ENCODE measurements around the gene DPP6.

The DPP6 gene

GRCh38 chr7:154871928-154872750 lies 819.9 kb downstream of the DPP6 start:
- no peak for DNase-seq

- DNase-seq: no peak
Observed at GRCh38 chr7:154872811-154873499, 820.8 kb downstream of the DPP6 start.

- no peak for DNase-seq
Observed at GRCh38 chr7:154873500-154874121, 821.4 kb downstream of the DPP6 start.

GRCh38 chr7:154874409-154875113 lies 822.4 kb downstream of the DPP6 start:
- no peak for DNase-seq

- no peak for DNase-seq
Observed at GRCh38 chr7:154875297-154875696, 823.1 kb downstream of the DPP6 start.

- no peak for DNase-seq
Observed at GRCh38 chr7:154876516-154876915, 824.3 kb downstream of the DPP6 start.

- no peak for DNase-seq
Observed at GRCh38 chr7:154877031-154877430, 824.8 kb downstream of the DPP6 start.

- DNase-seq: peak; percentile 96
Observed at GRCh38 chr7:154879629-154880028, 827.4 kb downstream of the DPP6 start.

GRCh38 chr7:154880513-154880912 lies 828.3 kb downstream of the DPP6 start:
- no peak for DNase-seq

- no peak for DNase-seq
Observed at GRCh38 chr7:154881026-154881425, 828.8 kb downstream of the DPP6 start.

- DNase-seq: no peak
Observed at GRCh38 chr7:154881526-154881925, 829.3 kb downstream of the DPP6 start.

GRCh38 chr7:154882931-154883474 lies 830.8 kb downstream of the DPP6 start:
- DNase-seq: no peak

GRCh38 chr7:154884348-154884920 lies 832.2 kb downstream of the DPP6 start:
- no peak for DNase-seq

- no peak for DNase-seq
Observed at GRCh38 chr7:154886591-154886990, 834.4 kb downstream of the DPP6 start.

- no peak for DNase-seq
Observed at GRCh38 chr7:154888690-154889089, 836.5 kb downstream of the DPP6 start.

GRCh38 chr7:154892459-154892858 lies 840.3 kb downstream of the DPP6 start:
- no peak for DNase-seq

GRCh38 chr7:154896076-154896475 lies 843.9 kb downstream of the DPP6 start:
- no peak for DNase-seq

- no peak for DNase-seq
Observed at GRCh38 chr7:154898973-154899855, 847.0 kb downstream of the DPP6 start.

GRCh38 chr7:154899862-154900261 lies 847.7 kb downstream of the DPP6 start:
- DNase-seq: no peak

GRCh38 chr7:154902600-154903082 lies 850.4 kb downstream of the DPP6 start:
- DNase-seq: no peak

GRCh38 chr7:154903083-154903731 lies 851.0 kb downstream of the DPP6 start:
- DNase-seq: no peak

All from NCI-H345 (cell line).